GM13977 (cell line): ENCODE results near the gene N4BP3.
"Not testable (repeated sequence)": the region's sequence is repeated elsewhere in the genome, so short reads cannot be mapped to it uniquely, and the experiment has no call there.

Experiments
- DNase-seq: peaks from one replicate; pipeline ENCODE4 v3.0.0; 2012; ENCODE audit warnings: low spot score
- CTCF ChIP-seq: IDR thresholded peaks from 2 replicates; pipeline ENCODE4 v1.5.1; 2012; ENCODE audit warnings: mild to moderate bottlenecking, control low read depth; ENCODE audit not compliant: insufficient read depth; ENCODE audit errors: extremely low read depth, missing control alignments
- in situ Hi-C: fragments of 300-500 bp; cut with MboI; formaldehyde crosslinking; loops from one replicate; pipeline ENCODE4 v1.12.0; 2022; ENCODE audit warnings: low sequenced_read_pairs, low pct_unique_long_range_greater_than_20kb, mixed read lengths, inconsistent platforms; ENCODE audit not compliant: unreplicated experiment

The N4BP3 gene

DNA sequence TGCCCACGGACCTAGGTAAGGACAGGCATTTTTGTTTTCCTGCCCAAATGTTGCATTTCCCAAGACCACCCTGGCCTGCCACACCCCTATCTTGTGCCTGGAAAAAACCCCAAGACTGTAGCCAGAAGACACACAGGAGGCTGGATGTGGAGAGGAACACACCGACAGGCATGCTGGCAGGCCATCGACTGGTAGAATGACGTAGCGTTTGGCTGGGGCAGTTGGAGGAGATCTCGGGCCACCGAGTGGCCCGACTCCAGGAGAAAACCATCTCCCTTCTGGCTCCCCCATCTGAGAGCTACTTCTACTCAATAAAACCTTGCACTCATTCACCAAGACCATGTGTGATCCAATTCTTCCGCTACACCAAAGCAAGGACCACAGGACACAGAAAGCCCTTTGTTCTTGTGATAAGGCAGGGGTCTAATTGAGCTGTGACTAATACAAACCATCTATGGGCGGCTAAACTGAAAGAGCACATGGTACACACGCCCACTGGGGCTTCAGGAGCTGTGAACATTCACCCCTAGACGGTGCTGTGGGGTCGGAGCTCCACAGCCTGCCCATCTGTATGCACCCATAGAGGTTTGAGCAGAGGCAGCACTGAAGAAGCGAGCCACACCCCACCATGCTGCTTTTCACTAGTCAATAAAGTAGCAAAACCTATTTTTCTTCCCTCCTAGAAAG, 38.9 kb upstream of the N4BP3 start:
- in situ Hi-C loops: no loop called here
- peak; percentile 53 for DNase-seq
- peak; percentile 54 for TF ChIP-seq CTCF

DNA sequence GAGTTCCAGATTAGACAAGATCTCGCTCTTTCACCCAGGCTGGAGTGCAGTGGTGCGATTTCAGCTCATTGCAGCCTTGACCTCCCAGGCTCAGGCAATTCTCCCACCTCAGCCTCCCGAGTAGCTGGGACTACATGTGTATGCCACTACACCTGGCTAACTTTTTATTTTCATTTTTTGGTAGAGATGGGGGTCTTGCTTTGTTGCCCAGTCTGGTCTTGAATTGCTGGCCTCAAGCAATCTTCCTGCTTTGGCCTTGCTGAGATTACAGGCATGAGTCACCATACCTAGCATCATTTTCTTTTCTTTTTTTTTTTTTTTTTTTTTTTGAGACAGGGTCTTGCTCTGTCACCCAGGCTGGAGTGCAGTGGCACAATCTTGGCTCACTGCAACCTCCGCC, 36.4 kb upstream of the N4BP3 start:
- DNase-seq: not testable (repeated sequence)
- in situ Hi-C loops: loop anchor here (5.0 kb wide), 1 partner anchor 80 kb away; no protein-coding TSS in a partner anchor

- TF ChIP-seq CTCF: no peak
- in situ Hi-C loops: loop anchor here (5.0 kb wide), 1 partner anchor 80 kb away; no protein-coding TSS in a partner anchor
- DNase-seq: no peak
Measured at GRCh38 chr5:178077751-178078150, 35.6 kb upstream of the N4BP3 start.

DNA sequence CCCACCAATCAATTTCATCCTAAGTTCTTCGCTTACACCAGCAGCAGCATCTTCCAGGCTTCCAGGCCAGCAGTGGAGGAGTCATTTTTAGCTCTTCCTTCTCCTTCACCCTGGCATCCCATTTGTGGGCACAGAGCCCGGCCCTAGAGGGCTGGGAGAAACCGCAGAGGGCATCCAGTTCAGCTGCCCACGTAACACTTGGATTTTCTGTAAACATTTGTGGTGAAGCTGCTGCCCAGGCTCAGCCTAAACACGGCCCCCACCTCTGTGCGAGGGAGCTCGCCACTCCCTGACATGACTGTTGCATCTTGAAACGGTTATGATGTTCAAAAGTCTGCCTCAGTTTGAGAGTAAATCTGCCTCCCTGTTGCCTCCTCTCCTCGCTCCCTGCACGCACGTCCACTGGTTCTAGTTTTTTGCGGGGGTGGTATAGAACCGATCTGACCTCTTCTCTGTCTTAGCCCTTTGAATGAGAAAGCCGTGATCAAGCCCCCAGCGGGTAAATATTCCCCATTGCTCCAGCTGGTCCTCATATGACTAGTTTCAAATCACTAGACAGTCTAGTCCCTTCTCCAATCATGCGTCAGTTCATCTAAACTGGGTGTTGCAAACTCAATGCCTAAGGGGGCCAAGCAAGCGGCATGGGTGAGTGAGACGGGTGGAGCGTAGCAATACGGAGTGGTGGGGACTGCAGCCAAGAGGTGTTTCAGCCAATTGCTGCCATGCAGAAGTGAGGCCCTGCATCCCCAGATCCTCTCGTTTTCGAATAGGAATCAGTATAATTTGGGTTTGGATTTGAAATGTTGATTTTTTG, 34.9 kb upstream of the N4BP3 start:
- no peak for TF ChIP-seq CTCF
- DNase-seq: no peak
- in situ Hi-C loops: loop anchor here (5.0 kb wide), 1 partner anchor 79 kb away; no protein-coding TSS in a partner anchor

DNA sequence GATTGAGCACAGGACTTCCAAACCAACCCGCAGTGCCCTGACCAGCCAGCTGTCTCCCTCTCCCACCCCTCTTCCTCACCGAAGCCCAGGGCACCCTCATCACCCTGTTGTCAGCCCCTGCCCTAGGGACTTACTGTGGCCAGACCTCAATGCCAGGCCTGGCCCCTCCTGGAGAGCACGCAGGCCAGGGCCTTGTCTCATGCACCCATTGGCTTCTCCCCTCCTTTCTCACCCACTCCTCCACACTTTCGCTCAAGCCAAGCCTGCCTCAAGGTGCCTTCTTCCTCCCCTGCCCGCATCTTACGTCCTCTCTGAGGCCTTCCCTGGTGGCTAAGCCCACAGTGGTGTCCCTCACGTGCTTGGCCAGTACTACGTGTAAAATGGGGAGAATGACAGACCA, 33.3 kb upstream of the N4BP3 start:
- no peak for DNase-seq
- in situ Hi-C loops: no loop called here
- TF ChIP-seq CTCF: no peak

DNA sequence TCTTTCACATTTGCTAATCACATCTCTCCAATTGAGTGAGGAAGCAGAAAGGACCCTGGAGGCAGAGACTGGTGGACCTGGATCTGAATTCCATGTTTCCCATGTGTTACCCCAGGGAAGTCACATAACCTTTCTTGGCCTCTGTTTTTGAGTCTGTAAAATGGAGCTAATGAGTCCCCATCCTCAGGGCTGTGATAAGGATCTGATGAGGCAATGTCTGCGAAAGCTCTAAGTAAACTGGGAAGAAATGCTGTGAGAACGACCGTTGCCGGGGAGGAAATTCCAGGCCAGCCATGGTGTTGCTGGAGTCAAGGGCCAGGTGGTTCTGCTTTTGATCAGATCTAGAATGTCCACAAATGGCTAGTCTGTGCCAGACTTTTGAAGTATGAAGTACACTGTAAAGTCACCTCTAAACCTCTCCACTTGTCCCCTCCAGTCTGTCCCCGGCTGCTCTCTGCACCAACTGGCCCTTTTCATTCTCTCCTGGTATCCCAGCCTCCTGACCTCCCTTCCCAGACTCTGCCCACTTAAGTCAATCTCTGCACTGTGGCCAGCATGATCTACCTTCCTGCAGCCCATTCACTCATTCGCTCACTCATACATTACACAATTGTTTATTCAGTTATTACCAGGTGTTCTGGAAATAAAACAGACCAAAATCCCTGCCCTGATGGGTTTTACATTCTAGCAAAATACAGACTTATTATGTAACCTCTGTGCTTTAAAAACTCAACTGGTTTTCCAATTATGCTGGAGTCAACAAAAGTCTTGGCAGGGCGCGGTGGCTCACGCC, 32.5 kb upstream of the N4BP3 start:
- DNase-seq: no peak
- in situ Hi-C loops: no loop called here
- TF ChIP-seq CTCF: no peak
